Measurements from ENCODE around the gene SRGAP3. TPM values are rescaled to one million over a fixed set of nuclear protein-coding genes. Genes with fewer than 3 reads are reported as not detected.

SRGAP3 gene
- total RNA-seq, 2 experiments from 2014 or later = 2.8 to 3.2 TPM

DNA sequence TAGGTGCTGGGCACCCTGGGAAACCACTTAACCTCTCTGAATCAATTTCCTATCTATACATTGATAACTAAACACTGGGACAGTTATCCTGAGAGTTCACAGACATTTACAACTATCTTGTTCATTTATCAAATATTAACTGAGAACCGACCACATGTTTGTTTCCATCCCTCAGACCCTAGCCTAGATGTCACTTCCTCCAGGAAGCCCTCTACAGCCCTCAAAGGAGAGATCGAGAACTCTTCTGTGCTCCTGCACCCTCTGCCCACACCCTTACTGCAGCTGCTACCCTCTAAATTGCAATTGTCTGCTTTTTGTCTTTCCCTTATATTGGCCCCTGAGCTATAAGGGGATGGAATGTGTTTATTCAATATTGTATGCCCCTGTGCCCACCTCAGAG lies 46.1 kb downstream of the SRGAP3 start:
- Histone ChIP-seq H3K4me1 (ENCODE audit: insufficient read depth, low read length) (no peaks in the 10 kb centered on the region), H3K36me3 (ENCODE audit: insufficient read depth, low read length) (no peaks in the 10 kb centered on the region), H3K4me3 (ENCODE audit: low read length) (no peak overlapping the region), H3K27me3 (ENCODE audit: control insufficient read depth in 1 of 2, insufficient read depth in 2 of 2, low read length in 2 of 2) (no peaks in the 10 kb centered on the region), H3K27ac (ENCODE audit: low read depth in 1 of 2, low read length in 2 of 2) (no peak overlapping the region), H3K9me3 (ENCODE audit: control insufficient read depth in 1 of 2, insufficient read depth in 1 of 2, low read length in 2 of 2) (no peaks in the 10 kb centered on the region)
- Mint-ChIP-seq H3K4me1 (ENCODE audit: low read depth) (no peaks in the 10 kb centered on the region), H3K27ac (no peak overlapping the region), H3K9me3 (no peaks in the 10 kb centered on the region), H3K4me3 (no peak overlapping the region), H3K36me3 (ENCODE audit: low read depth) (no peaks in the 10 kb centered on the region), H3K27me3 (no peaks in the 10 kb centered on the region)
- POLR2A ChIA-PET = no interaction called here
- no peak for ATAC-seq (ENCODE audit: poor library complexity)
- TF ChIP-seq, protein P1, sequence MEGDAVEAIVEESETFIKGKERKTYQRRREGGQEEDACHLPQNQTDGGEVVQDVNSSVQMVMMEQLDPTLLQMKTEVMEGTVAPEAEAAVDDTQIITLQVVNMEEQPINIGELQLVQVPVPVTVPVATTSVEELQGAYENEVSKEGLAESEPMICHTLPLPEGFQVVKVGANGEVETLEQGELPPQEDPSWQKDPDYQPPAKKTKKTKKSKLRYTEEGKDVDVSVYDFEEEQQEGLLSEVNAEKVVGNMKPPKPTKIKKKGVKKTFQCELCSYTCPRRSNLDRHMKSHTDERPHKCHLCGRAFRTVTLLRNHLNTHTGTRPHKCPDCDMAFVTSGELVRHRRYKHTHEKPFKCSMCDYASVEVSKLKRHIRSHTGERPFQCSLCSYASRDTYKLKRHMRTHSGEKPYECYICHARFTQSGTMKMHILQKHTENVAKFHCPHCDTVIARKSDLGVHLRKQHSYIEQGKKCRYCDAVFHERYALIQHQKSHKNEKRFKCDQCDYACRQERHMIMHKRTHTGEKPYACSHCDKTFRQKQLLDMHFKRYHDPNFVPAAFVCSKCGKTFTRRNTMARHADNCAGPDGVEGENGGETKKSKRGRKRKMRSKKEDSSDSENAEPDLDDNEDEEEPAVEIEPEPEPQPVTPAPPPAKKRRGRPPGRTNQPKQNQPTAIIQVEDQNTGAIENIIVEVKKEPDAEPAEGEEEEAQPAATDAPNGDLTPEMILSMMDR (IDR thresholded peaks at IDR 0.05) = no peak
- DNase-seq = no peak
- intact Hi-C loops (cut with DNase I, micrococcal nuclease) = no loop called here
- CTCF ChIA-PET = no interaction called here

DNA sequence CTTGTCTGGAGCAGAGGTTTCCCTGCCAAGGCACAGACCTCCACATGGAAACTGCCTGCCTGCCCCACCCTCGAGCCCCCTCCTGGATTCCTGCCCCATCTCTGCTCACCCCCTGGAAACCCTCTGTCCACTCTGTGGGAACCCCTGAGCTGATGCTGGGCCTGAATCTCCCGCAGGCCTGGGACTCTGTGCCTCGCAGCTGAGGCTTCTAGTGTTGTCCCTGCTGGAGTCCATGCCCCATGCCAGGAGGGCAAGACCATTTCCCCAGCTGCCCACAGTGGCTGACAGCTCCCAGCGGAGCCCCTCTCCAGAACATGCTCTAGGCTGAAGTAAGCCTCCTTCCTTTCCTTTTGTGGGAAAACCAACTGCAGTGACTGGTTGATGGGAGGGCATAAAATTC lies 46.9 kb downstream of the SRGAP3 start:
- Histone ChIP-seq H3K9me3 (ENCODE audit: control insufficient read depth in 1 of 2, insufficient read depth in 1 of 2, low read length in 2 of 2) (no peaks in the 10 kb centered on the region), H3K27ac (ENCODE audit: low read depth in 1 of 2, low read length in 2 of 2) (no peak overlapping the region), H3K4me1 (ENCODE audit: insufficient read depth, low read length) (no peaks in the 10 kb centered on the region), H3K27me3 (ENCODE audit: control insufficient read depth in 1 of 2, insufficient read depth in 2 of 2, low read length in 2 of 2) (no peaks in the 10 kb centered on the region), H3K4me3 (ENCODE audit: low read length) (no peak overlapping the region), H3K36me3 (ENCODE audit: insufficient read depth, low read length) (no peaks in the 10 kb centered on the region)
- Mint-ChIP-seq H3K9me3 (no peaks in the 10 kb centered on the region), H3K27ac (no peak overlapping the region), H3K27me3 (no peaks in the 10 kb centered on the region), H3K4me3 (no peak overlapping the region), H3K36me3 (ENCODE audit: low read depth) (no peaks in the 10 kb centered on the region), H3K4me1 (ENCODE audit: low read depth) (no peaks in the 10 kb centered on the region)
- TF ChIP-seq, protein P1 (IDR thresholded peaks at IDR 0.05) = no peak
- DNase-seq (no peak), ATAC-seq (ENCODE audit: poor library complexity) (no peak)
- intact Hi-C loops (cut with DNase I, micrococcal nuclease) = no loop called here
- ChIA-PET POLR2A (no interaction called here), CTCF (no interaction called here)

DNA sequence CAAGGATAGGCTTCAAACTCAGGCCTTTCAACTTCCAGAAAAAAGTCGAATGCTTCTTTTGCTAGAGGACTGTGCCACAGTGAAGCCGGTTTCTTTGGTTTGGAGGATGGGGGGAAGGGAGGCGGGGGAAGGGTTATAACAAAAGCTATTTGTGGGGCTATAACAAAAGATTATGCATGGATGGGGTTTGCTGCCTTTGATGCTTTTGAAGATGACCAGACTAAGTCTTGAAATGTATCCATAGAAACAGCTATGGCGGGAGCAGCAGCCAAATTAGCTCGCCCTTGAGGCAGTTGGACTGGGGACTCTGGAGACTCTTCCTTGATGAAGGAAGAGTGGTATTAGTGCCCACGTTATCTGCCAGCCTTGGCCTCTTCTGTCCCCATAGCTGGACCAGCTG lies 47.5 kb downstream of the SRGAP3 start:
- H3K27me3 ChIP-seq (ENCODE audit: control insufficient read depth in 1 of 2, insufficient read depth in 2 of 2, low read length in 2 of 2) = no peaks in the 10 kb centered on the region
- DNase-seq (no peak), ATAC-seq (ENCODE audit: poor library complexity) (no peak)
- H3K36me3 ChIP-seq (ENCODE audit: insufficient read depth, low read length) = no peaks in the 10 kb centered on the region
- ChIA-PET POLR2A (interaction anchor here (0.5 kb wide), 1 partner anchor 48 kb away, joined by 5 read pairs; no protein-coding TSS in a partner anchor), CTCF (no interaction called here)
- no peaks in the 10 kb centered on the region for H3K4me1 Mint-ChIP-seq (ENCODE audit: low read depth)
- no peaks in the 10 kb centered on the region for H3K4me1 ChIP-seq (ENCODE audit: insufficient read depth, low read length)
- no peaks in the 10 kb centered on the region for H3K36me3 Mint-ChIP-seq (ENCODE audit: low read depth)
- H3K4me3 ChIP-seq (ENCODE audit: low read length) = no peak overlapping the region
- H3K9me3 Mint-ChIP-seq = no peaks in the 10 kb centered on the region
- no peak overlapping the region for H3K27ac Mint-ChIP-seq
- intact Hi-C loops (cut with DNase I, micrococcal nuclease) = no loop called here
- TF ChIP-seq, protein P1 (IDR thresholded peaks at IDR 0.05) = no peak
- H3K4me3 Mint-ChIP-seq = no peak overlapping the region
- H3K9me3 ChIP-seq (ENCODE audit: control insufficient read depth in 1 of 2, insufficient read depth in 1 of 2, low read length in 2 of 2) = no peaks in the 10 kb centered on the region
- H3K27ac ChIP-seq (ENCODE audit: low read depth in 1 of 2, low read length in 2 of 2) = no peak overlapping the region
- no peaks in the 10 kb centered on the region for H3K27me3 Mint-ChIP-seq
